GM23338 (cell line): ENCODE data around the gene ZNF365. TPM values are rescaled to one million over a fixed set of nuclear protein-coding genes. Genes with fewer than 3 reads are reported as not detected.

ENCODE experiments used
- ATAC-seq: fragments of 200-7000 bp; cut with Tn5 transposase; 3 replicates; pipeline ENCODE4 v1.9.1; 2020
- DNase-seq: peaks from one replicate; pipeline ENCODE4 v3.0.0-alpha.2; 2015; ENCODE audit warnings: low spot score
- H2AFZ ChIP-seq: fragments of 200-600 bp; sonication (generic); 2 replicates; pipeline ENCODE4 v1.8.0; 2016; ENCODE audit warnings: antibody characterized with exemption, mild to moderate bottlenecking, moderate library complexity
- H3F3A ChIP-seq: fragments of 200-600 bp; sonication (generic); replicated peaks from 2 replicates; pipeline ENCODE4 v1.8.0; 2017; ENCODE audit warnings: antibody characterized with exemption, mixed run types, low read depth
- H3K27ac ChIP-seq: fragments of 200-600 bp; sonication (generic); 2 replicates; pipeline ENCODE4 v1.6.1; 2016; ENCODE audit warnings: low read depth
- H3K27me3 ChIP-seq: fragments of 200-600 bp; sonication (generic); 2 replicates; pipeline ENCODE4 v1.8.0; 2016; ENCODE audit warnings: mild to moderate bottlenecking, mixed run types, moderate library complexity; ENCODE audit not compliant: insufficient read depth
- H3K36me3 ChIP-seq: fragments of 200-600 bp; sonication (generic); 2 replicates; pipeline ENCODE4 v1.8.0; 2016; ENCODE audit warnings: mild to moderate bottlenecking; ENCODE audit not compliant: insufficient read depth
- H3K4me1 ChIP-seq: fragments of 200-600 bp; sonication (generic); 2 replicates; pipeline ENCODE4 v1.8.0; 2016; ENCODE audit warnings: mild to moderate bottlenecking, moderate library complexity; ENCODE audit not compliant: insufficient read depth
- H3K4me2 ChIP-seq: fragments of 200-600 bp; sonication (generic); 2 replicates; pipeline ENCODE4 v1.7.1; 2017; ENCODE audit warnings: mixed run types
- H3K4me3 ChIP-seq: fragments of 200-600 bp; sonication (generic); 2 replicates; pipeline ENCODE4 v1.6.1; 2016; ENCODE audit warnings: mixed run types
- H3K79me2 ChIP-seq: fragments of 200-600 bp; sonication (generic); replicated peaks from 2 replicates; pipeline ENCODE4 v1.8.0; 2017; ENCODE audit warnings: mild to moderate bottlenecking; ENCODE audit not compliant: insufficient read depth
- H3K9me2 ChIP-seq: fragments of 200-600 bp; sonication (generic); 2 replicates; pipeline ENCODE4 v1.8.0; 2017; ENCODE audit not compliant: insufficient read depth
- H4K20me1 ChIP-seq: fragments of 200-600 bp; sonication (generic); replicated peaks from 2 replicates; pipeline ENCODE4 v1.8.0; 2017; ENCODE audit warnings: mild to moderate bottlenecking; ENCODE audit not compliant: insufficient read depth
- H3K27ac Mint-ChIP-seq: 2 replicates; pipeline ENCODE4 v1.8.0; 2020; ENCODE audit warnings: inconsistent platforms, mild to moderate bottlenecking, moderate library complexity, mixed read lengths
- H3K27me3 Mint-ChIP-seq: 3 replicates; pipeline ENCODE4 v1.8.0; 2022; ENCODE audit warnings: low read depth, mild to moderate bottlenecking, moderate library complexity, mixed read lengths, inconsistent platforms; ENCODE audit not compliant: insufficient read depth, poor library complexity
- H3K36me3 Mint-ChIP-seq: 3 replicates; pipeline ENCODE4 v1.8.0; 2021; ENCODE audit warnings: low read depth, mild to moderate bottlenecking, inconsistent platforms, moderate library complexity, mixed read lengths
- H3K4me1 Mint-ChIP-seq: 3 replicates; pipeline ENCODE4 v1.8.0; 2020; ENCODE audit warnings: mild to moderate bottlenecking, inconsistent platforms, mixed read lengths
- H3K4me3 Mint-ChIP-seq: 3 replicates; pipeline ENCODE4 v1.8.0; 2021; ENCODE audit warnings: moderate library complexity, mild to moderate bottlenecking, inconsistent platforms, mixed read lengths
- H3K9me3 Mint-ChIP-seq: 3 replicates; pipeline ENCODE4 v1.8.0; 2020; ENCODE audit warnings: moderate library complexity, mild to moderate bottlenecking, inconsistent platforms, mixed read lengths
- CREB1 ChIP-seq: fragments of 250-450 bp; sonication (Bioruptor Pico); IDR thresholded peaks from 2 replicates; pipeline ENCODE4 v1.5.0; 2020; ENCODE audit warnings: low read depth, mild to moderate bottlenecking, moderate library complexity
- CTCF ChIP-seq, 2 experiments: fragments of 200-600 bp in 1 of 2; sonication (generic) in 1 of 2; conservative IDR thresholded peaks; 2 replicates each; pipeline versions ENCODE4 v1.5.1 to v1.6.1; 2016 to 2017; ENCODE audit warnings: antibody characterized with exemption in 2 of 2, low read depth in 2 of 2, mild to moderate bottlenecking in 2 of 2, moderate library complexity in 1 of 2
- EZH2 ChIP-seq: fragments of 200-600 bp; sonication (generic); IDR thresholded peaks from one replicate; pipeline ENCODE4 v1.8.0; 2017; ENCODE audit warnings: antibody characterized with exemption, mild to moderate bottlenecking, low read depth; ENCODE audit not compliant: unreplicated experiment
- EZH2phosphoT487 ChIP-seq: fragments of 200-600 bp; sonication (generic); IDR thresholded peaks from one replicate; pipeline ENCODE4 v1.8.1; 2018; ENCODE audit warnings: antibody characterized with exemption; ENCODE audit not compliant: unreplicated experiment
- JUNB ChIP-seq: IDR thresholded peaks from one replicate; pipeline ENCODE4 v1.6.1; 2016; ENCODE audit warnings: antibody characterized with exemption; ENCODE audit not compliant: unreplicated experiment
- NANOG ChIP-seq: IDR thresholded peaks from 2 replicates; pipeline ENCODE4 v1.6.1; 2016; ENCODE audit warnings: antibody characterized with exemption, borderline replicate concordance
- POLR2AphosphoS5 ChIP-seq: IDR thresholded peaks from 2 replicates; pipeline ENCODE4 v1.6.1; 2016; ENCODE audit warnings: antibody characterized with exemption, low read depth
- REST ChIP-seq: IDR thresholded peaks from one replicate; pipeline ENCODE4 v1.6.1; 2018; ENCODE audit warnings: antibody characterized with exemption; ENCODE audit not compliant: unreplicated experiment
- STAT1 ChIP-seq: IDR thresholded peaks from one replicate; pipeline ENCODE4 v1.6.1; 2016; ENCODE audit warnings: antibody characterized with exemption; ENCODE audit not compliant: unreplicated experiment
- ZNF114 ChIP-seq: fragments of 250-450 bp; sonication (Bioruptor Pico); IDR thresholded peaks from 2 replicates; pipeline ENCODE4 v1.5.0; 2020; ENCODE audit warnings: mild to moderate bottlenecking, moderate library complexity
- ZNF331 ChIP-seq: fragments of 250-450 bp; sonication (Bioruptor Pico); IDR thresholded peaks from 2 replicates; pipeline ENCODE4 v1.5.0; 2020; ENCODE audit warnings: low read depth, mild to moderate bottlenecking, moderate library complexity
- ZNF462 ChIP-seq: fragments of 250-450 bp; sonication (Bioruptor Pico); IDR thresholded peaks from 2 replicates; pipeline ENCODE4 v1.5.0; 2020; ENCODE audit warnings: mild to moderate bottlenecking, moderate library complexity
- polyA plus RNA-seq: library from polyadenylated mRNA; unstranded; fragments of >200 nt; fragmentation: Nextera tagmentation; extraction: Ambion mirVana; gene quantifications from 2 replicates; pipeline ENCODE4 v1.2.1, GENCODE V29; 2016
- total RNA-seq: library from RNA; depleted of rRNA; stranded (reverse); fragments of >200 nt; shearing (Covaris generic); gene quantifications from 2 replicates; pipeline ENCODE4 v1.2.3, GENCODE V29; 2014
- TF ChIP-seq, protein P1 (sequence below): IDR thresholded peaks from 2 replicates; pipeline ENCODE4 v1.6.1; 2016; ENCODE audit warnings: antibody characterized with exemption

ZNF365 gene
- total and polyA plus RNA-seq, 2 experiments from 2014 or later = 0.19 to 0.59 TPM

DNA sequence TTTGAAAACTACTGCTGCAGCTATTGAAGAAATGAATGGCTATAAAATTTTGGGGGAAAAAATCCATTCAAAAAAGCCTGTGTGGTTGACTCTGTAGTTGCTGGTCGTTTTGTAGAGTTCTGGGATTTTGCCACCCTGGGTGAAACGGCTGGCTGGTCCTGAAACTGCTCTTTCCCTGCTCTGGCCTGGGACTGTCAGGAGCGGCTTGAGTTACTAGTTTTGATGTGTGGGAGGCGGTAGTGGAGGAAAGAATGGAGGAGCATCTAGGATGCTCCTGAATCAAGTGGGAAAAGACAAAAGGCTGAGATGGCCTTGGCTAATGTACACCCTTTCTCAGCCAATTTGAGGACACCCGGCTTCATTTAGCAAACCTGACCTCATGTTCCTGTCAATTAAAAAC, 72.5 kb downstream of the ZNF365 start:
- H3K27ac ChIP-seq = no peak overlapping the region
- no peak for DNase-seq
- no peaks in the 10 kb centered on the region for H3K36me3 ChIP-seq
- Mint-ChIP-seq H3K27me3 (peaks cover 1% of the 10 kb centered on the region), H3K4me1 (peaks cover 22% of the 10 kb centered on the region; the same call in 2 of the 3 replicates), H3K36me3 (no peaks in the 10 kb centered on the region), H3K4me3 (no peak overlapping the region), H3K9me3 (peaks cover 4% of the 10 kb centered on the region; the same call in 1 of the 3 replicates), H3K27ac (no peak overlapping the region)
- H3K4me2 ChIP-seq = no peak overlapping the region
- H4K20me1 ChIP-seq = no peaks in the 10 kb centered on the region
- no peaks in the 10 kb centered on the region for H3K79me2 ChIP-seq
- no peaks in the 10 kb centered on the region for H3K27me3 ChIP-seq
- no peak for TF ChIP-seq ZNF462 (CRISPR knock-in tag)
- no peak for TF ChIP-seq EZH2phosphoT487
- no peak for TF ChIP-seq ZNF331 (CRISPR knock-in tag)
- no peak for TF ChIP-seq CREB1
- TF ChIP-seq REST = no peak
- no peak for TF ChIP-seq POLR2AphosphoS5
- no peak for TF ChIP-seq NANOG
- no peak for TF ChIP-seq CTCF (conservative IDR thresholded peaks at IDR 0.05; ENCODE audit: low read depth in 2 of 2)
- TF ChIP-seq ZNF114 (CRISPR knock-in tag) = no peak
- no peak for TF ChIP-seq JUNB
- TF ChIP-seq EZH2 = no peak
- TF ChIP-seq, protein P1, sequence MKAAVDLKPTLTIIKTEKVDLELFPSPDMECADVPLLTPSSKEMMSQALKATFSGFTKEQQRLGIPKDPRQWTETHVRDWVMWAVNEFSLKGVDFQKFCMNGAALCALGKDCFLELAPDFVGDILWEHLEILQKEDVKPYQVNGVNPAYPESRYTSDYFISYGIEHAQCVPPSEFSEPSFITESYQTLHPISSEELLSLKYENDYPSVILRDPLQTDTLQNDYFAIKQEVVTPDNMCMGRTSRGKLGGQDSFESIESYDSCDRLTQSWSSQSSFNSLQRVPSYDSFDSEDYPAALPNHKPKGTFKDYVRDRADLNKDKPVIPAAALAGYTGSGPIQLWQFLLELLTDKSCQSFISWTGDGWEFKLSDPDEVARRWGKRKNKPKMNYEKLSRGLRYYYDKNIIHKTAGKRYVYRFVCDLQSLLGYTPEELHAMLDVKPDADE = no peak
- no peak for TF ChIP-seq STAT1
- H2AFZ ChIP-seq = no peak overlapping the region
- no peaks in the 10 kb centered on the region for H3F3A ChIP-seq
- H3K4me3 ChIP-seq = no peak overlapping the region
- no peaks in the 10 kb centered on the region for H3K9me2 ChIP-seq
- no peak for ATAC-seq
- H3K4me1 ChIP-seq = no peaks in the 10 kb centered on the region
